ENCODE measurements around the gene ATAD3A.
"Not testable (repeated sequence)": the region's sequence is repeated elsewhere in the genome, so short reads cannot be mapped to it uniquely, and the experiment has no call there.

- TF ChIP-seq CREB5 (CRISPR knock-in tag; IDR thresholded peaks at IDR 0.05; ENCODE audit: low read depth); SNAI2 (CRISPR knock-in tag; IDR thresholded peaks at IDR 0.05); ZNF8 (CRISPR knock-in tag; IDR thresholded peaks at IDR 0.05); BACH2 (CRISPR knock-in tag; IDR thresholded peaks at IDR 0.05; ENCODE audit: borderline replicate concordance); ARNTL (CRISPR knock-in tag; IDR thresholded peaks at IDR 0.05; ENCODE audit: borderline replicate concordance, low read depth): not testable (repeated sequence)
Observed at GRCh38 chr1:1557688-1558087, 45.7 kb downstream of the ATAD3A start.
